Activated naive CD4-positive, alpha-beta T cell treated with anti-CD3 and anti-CD28 coated beads, Interleukin-2, amount 10 ng/mL, durations not matched to agents 7 days and 5 days (primary cell): ENCODE measurements around the gene MED25.
"Not testable (repeated sequence)": the region's sequence is repeated elsewhere in the genome, so short reads cannot be mapped to it uniquely, and the experiment has no call there.

ENCODE experiments used
- CTCF ChIA-PET: fragments of 350-600 bp; sonication (Branson Sonifier 250); formaldehyde crosslinking; loops from one replicate; lab custom pipeline; 2021; ENCODE audit warnings: antibody characterized with exemption; lab: Charles Lee
- DNase-seq: peaks from one replicate; pipeline ENCODE4 v3.0.0-alpha.2; 2020
- H3K27ac Mint-ChIP-seq: one replicate; pipeline ENCODE4 v1.8.0; 2021; ENCODE audit warnings: mild to moderate bottlenecking, moderate library complexity, mixed read lengths
- H3K27me3 Mint-ChIP-seq: one replicate; pipeline ENCODE4 v1.8.0; 2021; ENCODE audit warnings: mild to moderate bottlenecking, mixed read lengths
- H3K36me3 Mint-ChIP-seq: one replicate; pipeline ENCODE4 v1.8.0; 2021; ENCODE audit warnings: mixed read lengths
- H3K4me1 Mint-ChIP-seq: one replicate; pipeline ENCODE4 v1.8.0; 2021; ENCODE audit warnings: mixed read lengths
- H3K4me3 Mint-ChIP-seq: one replicate; pipeline ENCODE4 v1.8.0; 2021; ENCODE audit warnings: mild to moderate bottlenecking, moderate library complexity, mixed read lengths
- H3K9me3 Mint-ChIP-seq: one replicate; pipeline ENCODE4 v1.8.0; 2021; ENCODE audit warnings: mixed read lengths

MED25 gene

DNA sequence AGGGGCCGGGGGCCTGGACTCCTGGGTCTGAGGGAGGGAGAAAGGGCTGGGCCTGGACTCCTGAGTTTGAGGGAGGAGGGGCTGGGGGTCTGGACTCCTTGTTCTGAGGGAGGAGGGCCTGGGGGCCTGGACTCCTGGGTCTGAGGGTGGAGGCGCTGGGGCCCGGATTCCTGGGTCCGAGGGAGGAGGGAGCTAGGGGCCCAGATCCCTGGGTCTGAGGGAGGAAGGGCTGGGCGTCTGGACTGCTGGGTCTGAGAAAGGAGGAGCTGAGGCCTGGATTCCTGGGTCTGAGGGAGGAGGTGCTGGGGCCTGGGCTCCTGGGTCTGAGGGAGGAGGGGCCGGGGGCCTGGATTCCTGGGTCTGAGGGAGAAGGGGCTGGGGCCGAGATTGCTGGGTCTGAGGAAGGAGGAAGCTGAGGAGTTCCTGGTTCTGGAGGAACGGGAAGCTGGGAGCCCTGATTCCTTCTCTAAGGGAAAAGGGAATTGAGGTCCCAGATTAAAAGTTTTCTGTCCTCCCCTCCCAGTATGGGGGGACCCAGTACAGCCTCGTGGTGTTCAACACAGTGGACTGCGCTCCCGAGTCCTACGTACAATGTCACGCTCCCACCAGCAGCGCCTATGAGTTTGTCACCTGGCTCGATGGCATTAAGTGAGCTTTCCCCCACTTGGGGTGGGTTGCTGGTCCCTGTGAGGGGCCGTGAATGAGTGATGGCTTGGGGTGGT lies 721 bp downstream of the MED25 start:
- Mint-ChIP-seq H3K4me3 (peak overlapping the region; percentile 86), H3K4me1 (peaks cover 23% of the 10 kb centered on the region), H3K36me3 (peaks cover 20% of the 10 kb centered on the region), H3K9me3 (no peaks in the 10 kb centered on the region), H3K27me3 (peaks cover 4% of the 10 kb centered on the region), H3K27ac (peak overlapping the region; percentile 96)
- CTCF ChIA-PET: no interaction called here
- DNase-seq: no peak

DNA sequence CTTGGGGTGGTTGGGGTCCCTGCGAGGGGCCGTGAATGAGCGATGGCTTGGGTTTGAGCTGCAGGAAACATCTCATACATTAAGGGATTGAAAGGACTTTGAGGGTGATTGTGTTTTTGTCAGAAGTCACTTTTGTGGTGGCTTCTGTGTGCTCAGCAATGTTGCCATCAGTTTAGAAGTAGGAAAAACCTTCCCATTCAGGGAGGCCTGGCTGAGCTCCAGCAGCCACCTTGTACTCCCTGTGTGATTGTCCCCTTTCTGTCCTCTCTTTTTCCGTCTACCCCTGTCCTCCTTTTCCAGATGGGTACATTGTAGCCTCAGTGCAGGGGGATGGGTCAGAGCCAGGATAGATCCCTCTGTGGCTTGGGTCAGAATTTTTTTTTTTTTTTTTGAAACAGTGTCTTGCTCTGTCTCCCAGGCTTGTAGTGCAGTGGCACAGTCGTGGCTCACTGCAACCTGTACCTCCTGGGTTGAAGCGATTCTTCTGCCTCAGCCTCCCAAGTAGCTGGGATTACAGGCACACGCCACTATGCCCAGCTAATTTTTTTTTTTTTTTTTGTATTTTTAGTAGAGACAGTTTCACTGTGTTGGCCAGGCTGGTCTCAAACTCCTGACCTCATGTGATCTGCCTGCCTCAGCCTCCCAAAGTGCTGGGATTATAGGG lies 1.5 kb downstream of the MED25 start:
- Mint-ChIP-seq H3K27ac (peak overlapping the region; percentile 96), H3K36me3 (peaks cover 21% of the 10 kb centered on the region), H3K4me3 (peak overlapping the region; percentile 86), H3K4me1 (peaks cover 21% of the 10 kb centered on the region)
- H3K27me3 Mint-ChIP-seq, H3K9me3 Mint-ChIP-seq, CTCF ChIA-PET, DNase-seq: not testable (repeated sequence)

DNA sequence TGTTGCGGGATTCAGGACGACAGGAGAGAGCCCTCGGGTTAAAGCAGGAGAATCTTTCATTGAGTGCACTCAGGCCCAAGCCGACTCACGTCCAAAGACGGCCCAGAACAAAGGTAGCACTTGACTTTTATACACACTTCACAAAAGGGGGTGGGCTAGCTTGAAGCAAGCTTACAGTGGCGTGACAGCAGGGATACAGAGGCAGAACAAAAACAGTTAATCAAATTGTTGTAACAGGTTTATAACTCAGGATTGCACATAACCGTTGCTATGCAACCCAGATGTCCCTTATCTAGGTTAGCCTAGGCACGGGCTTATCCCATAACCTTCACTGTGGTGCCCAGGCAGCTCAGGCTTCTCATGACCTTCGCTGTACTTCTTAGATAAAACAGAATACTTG lies 2.0 kb downstream of the MED25 start:
- H3K27me3 Mint-ChIP-seq: peaks cover 4% of the 10 kb centered on the region

DNA sequence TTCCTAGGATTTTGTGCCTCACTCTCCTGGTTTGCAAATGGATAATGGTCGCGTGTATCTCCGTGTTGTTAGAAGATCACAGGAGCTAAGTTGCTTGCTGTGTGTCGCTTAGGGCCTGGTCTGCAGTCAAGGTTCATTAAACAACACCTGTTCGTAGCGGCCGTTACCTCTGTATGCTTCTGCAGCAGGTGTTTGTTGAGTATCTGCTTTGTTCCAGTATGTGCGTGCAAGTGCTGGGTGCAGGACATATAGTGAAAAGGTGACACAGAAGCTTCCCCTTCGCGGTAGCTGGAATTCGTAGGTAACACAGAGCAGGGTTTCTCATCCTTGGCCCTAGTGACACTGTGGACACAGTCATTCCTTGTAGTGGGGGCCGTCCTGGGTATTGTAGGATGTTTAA lies 5.4 kb downstream of the MED25 start:
- no peak overlapping the region for H3K4me3 Mint-ChIP-seq
- no peaks in the 10 kb centered on the region for H3K9me3 Mint-ChIP-seq
- DNase-seq: no peak
- CTCF ChIA-PET: no interaction called here
- no peaks in the 10 kb centered on the region for H3K27me3 Mint-ChIP-seq
- H3K36me3 Mint-ChIP-seq: peaks cover 19% of the 10 kb centered on the region
- no peak overlapping the region for H3K27ac Mint-ChIP-seq
- H3K4me1 Mint-ChIP-seq: peaks cover 12% of the 10 kb centered on the region

More for the DNA sequence above, 2.0 kb downstream of the MED25 start:
- DNase-seq: no peak
- Mint-ChIP-seq H3K36me3 (peaks cover 21% of the 10 kb centered on the region), H3K27ac (no peak overlapping the region), H3K9me3 (no peaks in the 10 kb centered on the region), H3K4me1 (peaks cover 20% of the 10 kb centered on the region), H3K4me3 (peak overlapping the region; percentile 26)
- CTCF ChIA-PET: no interaction called here

DNA sequence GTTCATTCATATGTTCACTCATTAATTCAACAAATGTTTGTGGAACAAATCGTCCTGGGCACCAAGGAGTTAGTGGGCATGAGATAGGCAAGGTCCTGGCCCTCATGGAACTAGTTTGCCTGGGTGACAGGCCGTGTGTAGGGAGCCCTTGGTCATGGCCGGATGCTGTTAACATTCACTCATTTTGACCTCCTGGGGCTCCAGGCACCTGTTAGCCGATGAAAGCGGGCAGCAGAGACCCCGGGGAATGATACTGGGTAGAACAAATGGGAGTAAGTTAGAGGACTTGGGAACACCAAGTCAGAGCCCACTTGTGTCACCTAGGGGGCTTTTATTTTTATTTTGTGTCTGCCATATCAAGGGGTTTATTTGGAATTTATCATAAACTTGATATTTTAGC lies 6.6 kb downstream of the MED25 start:
- no peak overlapping the region for H3K4me3 Mint-ChIP-seq
- CTCF ChIA-PET: no interaction called here
- no peak overlapping the region for H3K27ac Mint-ChIP-seq
- no peak for DNase-seq
- H3K36me3 Mint-ChIP-seq: peaks cover 17% of the 10 kb centered on the region
- H3K4me1 Mint-ChIP-seq: peaks cover 4% of the 10 kb centered on the region
- H3K9me3 Mint-ChIP-seq: no peaks in the 10 kb centered on the region
- H3K27me3 Mint-ChIP-seq: no peaks in the 10 kb centered on the region

DNA sequence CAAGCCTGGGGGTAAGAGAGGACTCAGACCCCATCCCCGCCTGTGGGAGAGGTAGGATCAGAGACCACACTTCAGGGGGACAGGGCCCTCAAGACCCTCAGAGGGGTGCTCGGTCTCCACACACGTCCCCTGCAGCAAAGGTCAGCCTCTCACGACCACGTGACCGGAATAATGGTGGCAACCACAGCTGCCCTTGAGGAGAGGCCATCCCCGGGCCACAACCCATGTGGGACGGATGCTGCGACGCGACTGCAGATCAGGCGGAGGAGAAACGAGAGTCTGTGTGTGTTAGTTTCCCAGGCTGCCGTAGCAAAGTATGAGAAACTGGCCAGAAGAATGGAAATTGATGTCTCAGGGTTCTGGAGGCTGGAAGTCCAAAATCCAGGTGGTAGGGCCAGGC lies 8.9 kb downstream of the MED25 start:
- Mint-ChIP-seq H3K27me3 (no peaks in the 10 kb centered on the region), H3K36me3 (peaks cover 13% of the 10 kb centered on the region), H3K9me3 (no peaks in the 10 kb centered on the region), H3K4me3 (no peak overlapping the region), H3K4me1 (peaks cover 5% of the 10 kb centered on the region), H3K27ac (no peak overlapping the region)
- DNase-seq: no peak
- CTCF ChIA-PET: no interaction called here

DNA sequence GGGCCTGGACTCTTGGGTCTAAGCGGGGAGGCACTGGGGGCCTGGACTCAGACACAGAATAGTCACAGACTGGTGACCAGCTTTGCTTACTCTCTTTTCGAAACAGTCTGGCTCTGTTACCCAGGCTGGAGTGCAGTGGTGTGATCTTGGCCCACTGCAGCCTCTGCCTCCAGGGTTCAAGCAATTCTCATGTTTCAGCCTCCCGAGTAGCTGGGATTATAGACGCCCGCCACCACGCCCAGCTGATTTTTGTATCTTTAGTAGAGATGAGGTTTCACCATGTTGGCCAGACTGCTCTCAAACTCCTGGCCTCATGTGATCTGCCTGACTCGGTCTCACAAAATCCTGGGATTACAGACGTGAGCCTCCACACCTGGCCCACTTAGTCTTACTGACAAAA lies 11.1 kb downstream of the MED25 start:
- no peaks in the 10 kb centered on the region for H3K27me3 Mint-ChIP-seq
- H3K4me1 Mint-ChIP-seq: peaks cover 16% of the 10 kb centered on the region
- no peak overlapping the region for H3K4me3 Mint-ChIP-seq
- H3K9me3 Mint-ChIP-seq: no peaks in the 10 kb centered on the region
- H3K36me3 Mint-ChIP-seq: peaks cover 16% of the 10 kb centered on the region
- CTCF ChIA-PET: no interaction called here
- no peak overlapping the region for H3K27ac Mint-ChIP-seq
- no peak for DNase-seq

DNA sequence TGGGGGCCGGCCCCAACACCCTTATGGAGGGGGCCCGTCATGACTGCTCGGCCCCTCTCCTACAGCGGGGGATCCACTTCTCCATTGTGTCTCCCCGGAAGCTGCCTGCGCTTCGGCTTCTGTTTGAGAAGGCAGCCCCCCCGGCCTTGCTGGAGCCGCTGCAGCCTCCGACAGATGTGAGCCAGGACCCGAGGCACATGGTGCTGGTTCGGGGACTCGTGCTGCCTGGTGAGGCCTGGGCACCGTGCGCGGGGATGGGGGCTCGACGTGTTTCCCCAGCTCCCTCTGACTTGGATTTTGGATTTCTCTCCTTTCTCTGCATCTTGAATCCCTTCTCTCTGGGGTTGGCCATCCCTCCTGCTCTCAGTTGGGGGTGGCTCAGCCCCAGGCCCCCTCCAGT lies 11.6 kb downstream of the MED25 start:
- no peak overlapping the region for H3K27ac Mint-ChIP-seq
- CTCF ChIA-PET: no interaction called here
- no peak overlapping the region for H3K4me3 Mint-ChIP-seq

DNA sequence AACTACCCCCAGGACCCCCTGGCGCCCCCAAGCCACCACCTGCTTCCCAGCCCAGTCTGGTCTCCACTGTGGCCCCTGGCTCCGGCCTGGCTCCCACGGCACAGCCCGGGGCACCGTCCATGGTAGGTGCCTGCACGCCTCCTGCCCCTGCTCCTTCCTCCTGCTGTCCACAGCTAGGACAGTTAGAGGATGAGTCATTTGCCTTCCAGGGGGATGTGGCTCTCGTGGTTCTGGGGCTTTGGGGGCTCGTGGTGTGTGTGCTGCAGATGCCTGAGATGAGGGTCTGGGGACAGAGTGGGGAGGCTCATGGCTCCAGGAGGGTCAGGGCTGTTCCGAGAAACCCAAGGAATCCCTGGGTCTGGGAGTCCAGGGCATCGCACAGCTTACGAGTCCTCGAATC lies 12.7 kb downstream of the MED25 start:
- Mint-ChIP-seq H3K4me3 (no peak overlapping the region), H3K36me3 (peaks cover 23% of the 10 kb centered on the region), H3K27ac (no peak overlapping the region), H3K27me3 (no peaks in the 10 kb centered on the region), H3K4me1 (peaks cover 16% of the 10 kb centered on the region), H3K9me3 (no peaks in the 10 kb centered on the region)
- no peak for DNase-seq
- CTCF ChIA-PET: interaction anchor here (0.6 kb wide), 1 partner anchor 262 kb away, joined by 3 read pairs; no protein-coding TSS in a partner anchor

More for the DNA sequence above, 11.6 kb downstream of the MED25 start:
- no peak for DNase-seq
- peaks cover 16% of the 10 kb centered on the region for H3K4me1 Mint-ChIP-seq
- H3K36me3 Mint-ChIP-seq: peaks cover 18% of the 10 kb centered on the region
- H3K9me3 Mint-ChIP-seq: no peaks in the 10 kb centered on the region
- no peaks in the 10 kb centered on the region for H3K27me3 Mint-ChIP-seq

DNA sequence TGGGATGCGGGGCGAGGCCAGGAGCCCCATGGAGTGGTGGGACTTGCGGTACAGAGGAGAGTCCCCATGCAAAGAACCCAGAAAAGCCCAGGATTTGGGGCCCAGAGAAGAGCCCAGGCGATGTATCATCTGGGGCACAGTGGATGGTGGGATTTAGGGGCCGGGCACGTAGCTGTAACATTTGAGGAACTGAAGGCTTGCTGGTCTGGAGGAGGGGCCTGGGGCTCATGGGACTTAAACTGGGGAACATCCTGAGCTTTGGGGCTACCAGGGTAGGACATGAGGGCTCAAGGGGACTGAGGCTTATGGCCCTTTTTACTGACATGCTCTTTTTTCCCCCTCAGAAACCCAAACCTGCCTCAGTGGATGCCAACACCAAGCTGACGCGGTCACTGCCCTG lies 13.5 kb downstream of the MED25 start:
- Mint-ChIP-seq H3K27me3 (no peaks in the 10 kb centered on the region), H3K27ac (peak overlapping the region; percentile 62), H3K36me3 (peaks cover 23% of the 10 kb centered on the region), H3K9me3 (no peaks in the 10 kb centered on the region), H3K4me3 (no peak overlapping the region), H3K4me1 (peaks cover 16% of the 10 kb centered on the region)
- CTCF ChIA-PET: no interaction called here
- DNase-seq: no peak

DNA sequence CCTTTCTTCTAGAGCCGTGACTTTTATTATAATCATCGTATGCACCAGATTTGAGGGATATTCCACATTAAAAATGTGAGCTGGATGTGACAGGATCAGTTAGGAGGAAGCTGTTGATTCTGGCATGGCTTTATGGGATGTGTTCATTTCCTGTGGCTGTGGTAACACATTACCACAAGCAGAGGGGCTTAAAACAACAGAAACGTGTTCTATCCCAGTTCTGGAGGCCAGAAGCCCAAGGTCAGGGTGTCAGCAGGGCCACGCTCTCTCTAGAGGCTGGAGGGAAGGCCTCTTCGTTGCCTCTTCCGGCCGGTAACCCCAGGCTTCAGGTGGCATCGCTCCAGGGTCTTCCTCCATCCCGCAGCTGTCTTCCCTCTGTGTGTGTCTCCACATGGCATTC lies 14.5 kb downstream of the MED25 start:
- Mint-ChIP-seq H3K36me3 (peaks cover 29% of the 10 kb centered on the region), H3K27me3 (no peaks in the 10 kb centered on the region), H3K4me3 (no peak overlapping the region), H3K9me3 (no peaks in the 10 kb centered on the region), H3K4me1 (peaks cover 16% of the 10 kb centered on the region), H3K27ac (peak overlapping the region; percentile 80)
- no peak for DNase-seq
- CTCF ChIA-PET: no interaction called here

DNA sequence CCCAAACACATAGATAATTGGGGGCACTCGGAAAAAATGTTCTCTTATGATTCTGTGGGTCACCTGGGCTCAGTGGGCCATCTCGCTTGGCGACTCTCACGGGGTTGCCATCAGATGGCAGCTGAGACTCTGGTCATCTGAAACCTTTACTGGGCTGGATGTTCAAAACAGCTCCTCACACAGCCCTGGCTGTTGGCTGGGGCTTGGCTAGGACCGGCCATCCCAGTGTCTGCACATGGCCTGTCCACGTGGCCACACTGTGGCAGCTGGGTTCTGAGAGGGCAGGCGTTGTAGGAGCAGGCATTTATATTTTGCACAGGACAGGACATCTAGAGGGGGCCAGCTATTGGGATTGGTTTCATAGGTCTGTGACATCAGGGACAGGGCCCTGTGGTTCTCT lies 15.5 kb downstream of the MED25 start:
- Mint-ChIP-seq H3K27ac (no peak overlapping the region), H3K27me3 (no peaks in the 10 kb centered on the region), H3K4me3 (no peak overlapping the region), H3K9me3 (no peaks in the 10 kb centered on the region), H3K36me3 (peaks cover 34% of the 10 kb centered on the region), H3K4me1 (peaks cover 16% of the 10 kb centered on the region)
- DNase-seq: no peak
- CTCF ChIA-PET: no interaction called here

DNA sequence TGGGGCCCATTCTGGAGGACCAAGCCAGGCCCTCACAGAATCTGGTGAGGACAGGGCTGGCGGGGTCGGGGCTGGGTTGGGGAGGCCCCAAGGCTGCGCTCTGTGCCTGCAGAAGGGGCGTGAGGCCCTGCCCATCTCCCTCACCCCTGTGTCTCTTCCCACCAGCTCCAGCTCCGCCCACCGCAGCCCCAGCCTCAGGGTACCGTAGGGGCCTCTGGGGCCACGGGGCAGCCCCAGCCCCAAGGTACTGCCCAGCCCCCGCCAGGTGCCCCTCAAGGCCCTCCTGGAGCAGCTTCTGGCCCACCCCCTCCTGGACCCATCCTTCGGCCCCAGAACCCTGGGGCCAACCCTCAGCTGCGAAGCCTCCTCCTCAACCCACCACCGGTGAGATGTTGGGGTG lies 17.5 kb downstream of the MED25 start:
- no peaks in the 10 kb centered on the region for H3K27me3 Mint-ChIP-seq
- peaks cover 16% of the 10 kb centered on the region for H3K4me1 Mint-ChIP-seq
- H3K27ac Mint-ChIP-seq: no peak overlapping the region
- no peaks in the 10 kb centered on the region for H3K9me3 Mint-ChIP-seq
- DNase-seq: no peak
- CTCF ChIA-PET: no interaction called here
- H3K4me3 Mint-ChIP-seq: no peak overlapping the region
- peaks cover 45% of the 10 kb centered on the region for H3K36me3 Mint-ChIP-seq

DNA sequence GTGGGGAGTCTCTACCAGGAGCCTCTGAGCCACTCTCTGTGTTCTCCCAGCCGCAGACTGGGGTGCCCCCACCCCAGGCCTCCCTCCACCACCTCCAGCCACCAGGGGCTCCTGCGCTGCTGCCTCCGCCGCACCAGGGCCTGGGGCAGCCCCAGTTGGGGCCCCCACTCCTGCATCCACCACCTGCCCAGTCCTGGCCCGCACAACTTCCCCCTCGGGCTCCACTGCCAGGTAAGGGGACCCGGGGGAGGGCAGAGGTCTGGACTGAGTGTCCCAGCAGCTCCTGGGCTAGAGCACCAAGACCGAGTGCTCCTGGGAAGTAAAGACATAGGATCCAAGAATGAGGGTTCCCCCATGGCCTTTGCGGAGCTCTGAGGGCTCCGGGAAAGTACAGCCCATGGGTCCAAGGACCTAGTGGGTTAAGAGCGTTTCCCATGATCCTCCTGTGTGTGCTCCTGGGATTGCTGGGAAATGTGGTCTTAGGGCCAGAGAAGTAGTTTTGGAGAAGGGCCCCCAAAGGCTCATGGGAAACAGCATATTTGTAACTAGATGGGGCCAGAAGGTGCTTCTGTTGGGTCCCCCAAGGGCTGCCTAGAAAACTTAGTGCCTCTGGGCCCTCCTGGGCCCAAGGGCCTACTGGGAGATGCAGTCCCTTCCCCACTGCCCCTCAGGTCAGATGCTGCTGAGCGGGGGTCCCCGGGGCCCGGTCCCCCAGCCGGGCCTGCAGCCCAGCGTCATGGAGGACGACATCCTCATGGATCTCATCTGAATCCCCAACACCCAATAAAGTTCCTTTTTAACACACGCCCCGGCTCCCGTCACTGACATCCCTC lies 18.3 kb downstream of the MED25 start:
- peaks cover 16% of the 10 kb centered on the region for H3K4me1 Mint-ChIP-seq
- H3K9me3 Mint-ChIP-seq: no peaks in the 10 kb centered on the region
- no peak for DNase-seq
- peaks cover 47% of the 10 kb centered on the region for H3K36me3 Mint-ChIP-seq
- no peaks in the 10 kb centered on the region for H3K27me3 Mint-ChIP-seq
- no peak overlapping the region for H3K4me3 Mint-ChIP-seq
- no peak overlapping the region for H3K27ac Mint-ChIP-seq
- CTCF ChIA-PET: no interaction called here
